A673 (cell line): Measurements from ENCODE around the gene TEX22. TPM values are rescaled to one million over a fixed set of nuclear protein-coding genes. Genes with fewer than 3 reads are reported as not detected.

Experiments
- BruUV-seq: library from RNA; stranded (reverse); fragments of 400-500 nt; replicated peaks from 2 replicates; lab custom pipeline; 2021; lab: Mats Ljungman, UMichigan
- CTCF ChIA-PET: fragments of 300-600 bp; sonication (Branson Sonifier 250); formaldehyde crosslinking; loops from one replicate; lab custom pipeline; 2022; ENCODE audit warnings: antibody characterized with exemption; lab: Charles Lee
- POLR2A ChIA-PET: fragments of 300-600 bp; sonication (Branson Sonifier 250); formaldehyde crosslinking; loops from one replicate; lab custom pipeline; 2022; ENCODE audit warnings: antibody characterized with exemption; ENCODE audit not compliant: low non-redundant PET; lab: Charles Lee
- DNase-seq: peaks from one replicate; pipeline ENCODE4 v3.0.0-alpha.2; 2015; ENCODE audit warnings: low spot score
- H3K27ac ChIP-seq: fragments of 200-600 bp; sonication (generic); 2 replicates; pipeline ENCODE4 v1.5.1; 2016; ENCODE audit warnings: mixed run types, low read depth, mild to moderate bottlenecking, mixed read lengths, antibody characterized with exemption, low read length; ENCODE audit not compliant: poor library complexity, severe bottlenecking
- H3K27me3 ChIP-seq: fragments of 200-600 bp; sonication (generic); replicated peaks from 2 replicates; pipeline ENCODE4 v1.6.1; 2017; ENCODE audit warnings: mixed run types, low read depth, mild to moderate bottlenecking, mixed read lengths, antibody characterized with exemption, low read length; ENCODE audit not compliant: insufficient read depth, poor library complexity
- H3K36me3 ChIP-seq: fragments of 200-600 bp; sonication (generic); 2 replicates; pipeline ENCODE4 v1.6.1; 2016; ENCODE audit warnings: mixed run types, mild to moderate bottlenecking, mixed read lengths, antibody characterized with exemption, low read length; ENCODE audit not compliant: insufficient read depth, poor library complexity, severe bottlenecking
- H3K4me1 ChIP-seq: fragments of 200-600 bp; sonication (generic); 2 replicates; pipeline ENCODE4 v1.6.1; 2017; ENCODE audit warnings: mixed run types, mild to moderate bottlenecking, mixed read lengths, antibody characterized with exemption, low read length; ENCODE audit not compliant: insufficient read depth, poor library complexity, severe bottlenecking
- H3K4me3 ChIP-seq: fragments of 200-600 bp; sonication (generic); 2 replicates; pipeline ENCODE4 v1.5.1; 2016; ENCODE audit warnings: low read depth, mixed run types, mild to moderate bottlenecking, mixed read lengths, low read length; ENCODE audit not compliant: poor library complexity, severe bottlenecking
- H3K9me3 ChIP-seq: fragments of 200-600 bp; sonication (generic); 2 replicates; pipeline ENCODE4 v1.6.1; 2016; ENCODE audit warnings: mixed run types, low read depth, mild to moderate bottlenecking, mixed read lengths, antibody characterized with exemption, low read length; ENCODE audit not compliant: poor library complexity, severe bottlenecking
- CTCF ChIP-seq: fragments of 300-800, 200-600 bp; sonication (generic); conservative IDR thresholded peaks from 2 replicates; pipeline ENCODE4 v1.5.1; 2017; ENCODE audit warnings: low read depth, mild to moderate bottlenecking, antibody characterized with exemption, low read length, moderate library complexity, mixed read lengths
- EZH2 ChIP-seq: fragments of 200-600 bp; sonication (generic); IDR thresholded peaks from 2 replicates; pipeline ENCODE4 v1.6.1; 2017; ENCODE audit warnings: borderline replicate concordance, low read depth, mild to moderate bottlenecking, mixed read lengths, antibody characterized with exemption, low read length; ENCODE audit not compliant: poor library complexity, severe bottlenecking
- intact Hi-C: fragments of 100-400 bp; cut with micrococcal nuclease; formaldehyde crosslinking; loops from one replicate; pipeline ENCODE4 v1.10.0; 2022; ENCODE audit not compliant: unreplicated experiment
- total RNA-seq: library from RNA; stranded (reverse); gene quantifications from 2 replicates; pipeline ENCODE4 v1.2.3, GENCODE V29; 2021

Gene TEX22
- total RNA-seq, 1 experiment from 2014 or later: 2.7 TPM

GRCh38 chr14:105382343-105383082 lies 15.8 kb upstream of the TEX22 start:
- no peaks in the 10 kb centered on the region for H3K4me1 ChIP-seq
- CTCF ChIA-PET: no interaction called here
- intact Hi-C loops: no loop called here

GRCh38 chr14:105383083-105383730 lies 15.1 kb upstream of the TEX22 start:
- H3K27ac ChIP-seq: no peak overlapping the region
- H3K27me3 ChIP-seq: no peaks in the 10 kb centered on the region
- intact Hi-C loops: no loop called here
- no peaks in the 10 kb centered on the region for H3K9me3 ChIP-seq
- no peak overlapping the region for H3K4me3 ChIP-seq
- ChIA-PET POLR2A (no interaction called here), CTCF (no interaction called here)
- no peak for DNase-seq
- TF ChIP-seq CTCF: no peak
- no peak for TF ChIP-seq EZH2
- H3K36me3 ChIP-seq: no peaks in the 10 kb centered on the region
- BruUV-seq: no TSS peak
- H3K4me1 ChIP-seq: no peaks in the 10 kb centered on the region

More at GRCh38 chr14:105382343-105383082, 15.8 kb upstream of the TEX22 start:
- no TSS peak for BruUV-seq
- H3K27me3 ChIP-seq: no peaks in the 10 kb centered on the region
- no peak for TF ChIP-seq CTCF
- TF ChIP-seq EZH2: no peak
- H3K4me3 ChIP-seq: no peak overlapping the region
- POLR2A ChIA-PET: no interaction called here
- no peak overlapping the region for H3K27ac ChIP-seq
- H3K9me3 ChIP-seq: no peaks in the 10 kb centered on the region
- DNase-seq: no peak
- H3K36me3 ChIP-seq: no peaks in the 10 kb centered on the region

DNA sequence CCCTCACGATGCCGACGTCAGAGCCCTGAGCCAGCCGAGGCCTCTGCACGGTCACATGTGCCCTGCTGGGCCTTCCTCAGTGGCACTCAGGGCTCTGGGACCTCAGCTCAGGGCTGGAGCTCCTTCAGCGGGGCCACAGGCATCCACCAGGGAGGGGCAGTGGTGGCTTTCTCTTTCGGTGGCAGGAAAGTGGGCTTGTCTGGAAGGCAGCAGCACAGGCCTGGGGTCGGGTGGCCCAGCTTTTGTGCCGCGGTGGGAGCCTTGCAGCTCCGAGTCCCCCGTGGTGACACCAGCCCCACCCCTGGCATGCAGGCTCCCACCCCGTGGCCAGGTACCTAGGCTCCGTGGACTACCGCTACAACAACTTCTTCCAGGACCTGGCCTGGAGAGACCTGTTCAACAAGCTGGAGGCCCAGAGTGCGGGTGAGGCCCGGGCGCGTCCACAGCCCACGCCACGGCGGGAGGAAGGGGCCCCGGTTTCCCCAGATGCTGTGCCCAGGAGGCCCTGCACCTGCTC lies 14.2 kb upstream of the TEX22 start:
- no peak for DNase-seq
- Histone ChIP-seq H3K27me3 (no peaks in the 10 kb centered on the region), H3K36me3 (no peaks in the 10 kb centered on the region), H3K27ac (no peak overlapping the region), H3K4me1 (no peaks in the 10 kb centered on the region), H3K4me3 (no peak overlapping the region), H3K9me3 (no peaks in the 10 kb centered on the region)
- intact Hi-C loops: no loop called here
- no TSS peak for BruUV-seq
- TF ChIP-seq CTCF: no peak
- no peak for TF ChIP-seq EZH2
- ChIA-PET POLR2A (no interaction called here), CTCF (no interaction called here)
